NB4 (cell line): ENCODE results near the gene AMPH.

Source experiments
- DNase-seq: peaks from one replicate; pipeline ENCODE4 v3.0.0; 2010; ENCODE audit warnings: low read depth
- H3K4me3 ChIP-seq: one replicate; pipeline ENCODE4 v1.5.1; 2011; ENCODE audit warnings: mild to moderate bottlenecking, low read depth, low read length, moderate library complexity
- MYC ChIP-seq: IDR thresholded peaks from 2 replicates; pipeline ENCODE4 v1.6.1; 2011; ENCODE audit warnings: low read depth, low read length
- POLR2A ChIP-seq: IDR thresholded peaks from 2 replicates; pipeline ENCODE4 v1.6.1; 2011; ENCODE audit warnings: mild to moderate bottlenecking; ENCODE audit not compliant: insufficient read length; ENCODE audit errors: extremely low read depth
- TF ChIP-seq, protein P1 (sequence below): IDR thresholded peaks from 2 replicates; pipeline ENCODE4 v1.6.1; 2011; ENCODE audit warnings: low read depth, low read length
- TF ChIP-seq, protein P2 (sequence below): IDR thresholded peaks from one replicate; pipeline ENCODE4 v1.5.1; 2012; ENCODE audit warnings: low read depth, low read length

Gene AMPH

DNA sequence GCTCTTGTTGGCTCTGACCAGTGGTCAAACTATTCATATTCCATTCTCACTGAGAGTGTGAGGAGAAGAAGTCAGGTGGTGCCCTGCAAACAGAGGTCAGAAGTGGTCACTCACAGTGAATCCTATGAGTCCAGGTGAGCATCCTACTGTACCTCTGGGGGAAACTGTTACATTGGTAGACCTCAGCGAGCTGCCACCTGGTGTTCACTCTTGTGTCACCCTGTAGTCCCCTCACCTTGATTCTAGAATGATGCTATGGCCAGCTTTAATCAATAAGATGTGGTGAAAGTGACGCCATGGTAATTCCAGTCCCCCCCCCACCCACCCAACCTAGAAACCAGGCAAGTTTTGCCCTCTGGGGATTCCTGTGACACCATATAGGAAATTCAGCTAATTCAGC lies 1.2 kb upstream of the AMPH start:
- no peak overlapping the region for H3K4me3 ChIP-seq
- no peak for DNase-seq
- TF ChIP-seq MYC, result no peak
- TF ChIP-seq POLR2A, result no peak
- TF ChIP-seq, protein P1, sequence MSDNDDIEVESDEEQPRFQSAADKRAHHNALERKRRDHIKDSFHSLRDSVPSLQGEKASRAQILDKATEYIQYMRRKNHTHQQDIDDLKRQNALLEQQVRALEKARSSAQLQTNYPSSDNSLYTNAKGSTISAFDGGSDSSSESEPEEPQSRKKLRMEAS, result no peak
- TF ChIP-seq, protein P2, sequence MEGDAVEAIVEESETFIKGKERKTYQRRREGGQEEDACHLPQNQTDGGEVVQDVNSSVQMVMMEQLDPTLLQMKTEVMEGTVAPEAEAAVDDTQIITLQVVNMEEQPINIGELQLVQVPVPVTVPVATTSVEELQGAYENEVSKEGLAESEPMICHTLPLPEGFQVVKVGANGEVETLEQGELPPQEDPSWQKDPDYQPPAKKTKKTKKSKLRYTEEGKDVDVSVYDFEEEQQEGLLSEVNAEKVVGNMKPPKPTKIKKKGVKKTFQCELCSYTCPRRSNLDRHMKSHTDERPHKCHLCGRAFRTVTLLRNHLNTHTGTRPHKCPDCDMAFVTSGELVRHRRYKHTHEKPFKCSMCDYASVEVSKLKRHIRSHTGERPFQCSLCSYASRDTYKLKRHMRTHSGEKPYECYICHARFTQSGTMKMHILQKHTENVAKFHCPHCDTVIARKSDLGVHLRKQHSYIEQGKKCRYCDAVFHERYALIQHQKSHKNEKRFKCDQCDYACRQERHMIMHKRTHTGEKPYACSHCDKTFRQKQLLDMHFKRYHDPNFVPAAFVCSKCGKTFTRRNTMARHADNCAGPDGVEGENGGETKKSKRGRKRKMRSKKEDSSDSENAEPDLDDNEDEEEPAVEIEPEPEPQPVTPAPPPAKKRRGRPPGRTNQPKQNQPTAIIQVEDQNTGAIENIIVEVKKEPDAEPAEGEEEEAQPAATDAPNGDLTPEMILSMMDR, result no peak

DNA sequence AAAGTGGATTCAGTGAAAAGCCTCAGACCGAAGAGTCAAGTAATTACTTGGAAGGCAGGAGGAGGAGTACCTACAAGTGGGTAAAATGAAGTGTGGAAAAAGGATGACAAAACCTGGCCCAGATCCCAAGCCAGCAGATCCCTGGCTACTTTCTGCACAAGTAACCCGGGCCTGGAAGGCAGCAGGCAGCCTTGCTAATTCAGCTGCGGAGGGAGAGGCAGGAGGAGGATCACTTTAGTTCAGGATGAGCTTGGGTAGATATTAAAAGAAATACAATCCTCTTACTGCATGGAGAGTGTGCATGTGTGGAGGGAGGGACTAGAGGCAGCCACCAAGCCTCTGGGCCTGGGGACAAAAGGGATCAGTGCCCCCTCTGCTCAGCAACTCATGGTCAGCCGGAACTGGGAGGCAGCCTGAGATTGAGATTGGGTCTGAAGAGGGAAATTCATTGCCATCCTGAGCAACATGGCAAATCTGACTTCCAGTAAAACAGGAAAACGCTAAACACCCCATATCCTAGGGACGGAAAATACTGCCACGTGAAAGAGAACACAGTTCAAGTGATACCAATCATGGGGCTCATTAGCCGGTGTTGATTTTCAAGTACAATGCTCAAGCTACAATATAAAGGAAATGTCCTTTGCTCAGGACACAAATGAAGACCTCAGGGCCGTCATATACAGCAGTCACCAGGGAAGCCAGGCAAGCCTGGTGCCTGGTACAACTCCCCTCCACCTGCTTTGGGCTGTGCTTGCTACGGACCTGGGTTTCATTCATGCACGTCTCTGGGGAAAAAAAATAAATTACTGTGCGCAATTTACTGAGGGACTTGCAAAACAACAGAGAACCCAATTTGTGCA lies 1.3 kb downstream of the AMPH start:
- no peak overlapping the region for H3K4me3 ChIP-seq
- DNase-seq, result no peak
- TF ChIP-seq POLR2A, result no peak
- TF ChIP-seq, protein P2, result no peak
- TF ChIP-seq, protein P1, result no peak
- no peak for TF ChIP-seq MYC

DNA sequence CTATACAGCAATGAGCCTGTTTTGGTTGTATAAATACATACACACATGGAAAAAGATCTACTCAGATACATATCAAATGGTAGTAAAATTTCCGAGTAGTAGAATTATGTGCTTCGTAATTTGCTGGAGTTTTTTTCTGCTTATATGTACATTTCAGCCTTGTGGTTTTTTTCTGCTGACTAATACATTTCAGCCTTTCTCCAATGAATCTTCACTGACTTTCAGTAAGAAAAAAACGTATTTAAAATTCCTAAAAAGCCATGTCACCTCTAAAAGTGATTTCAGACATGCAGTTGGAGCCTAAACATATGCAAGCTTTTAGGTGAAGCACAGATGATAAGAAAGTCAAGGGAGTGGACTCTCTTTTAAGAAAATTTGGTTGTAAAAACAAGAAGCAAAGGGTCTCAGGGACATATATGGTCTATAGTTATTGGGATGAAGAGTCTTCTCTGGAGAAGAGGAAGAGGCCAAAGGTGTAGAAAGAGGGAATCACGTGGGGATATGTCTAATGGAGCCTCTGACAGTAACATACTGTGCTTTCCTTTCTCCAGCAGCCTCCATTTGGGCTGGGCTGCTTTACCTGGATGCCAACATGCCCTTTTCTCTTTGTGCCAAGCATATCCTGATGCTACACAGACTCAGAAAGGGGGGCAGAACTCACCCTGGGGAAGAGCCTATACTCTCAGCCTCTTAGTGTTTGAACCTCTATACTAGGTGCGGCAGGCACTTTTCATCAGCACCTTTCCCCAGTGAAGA lies 2.4 kb downstream of the AMPH start:
- TF ChIP-seq POLR2A, result no peak
- TF ChIP-seq, protein P1, result no peak
- no peak for DNase-seq
- H3K4me3 ChIP-seq, result no peak overlapping the region

DNA sequence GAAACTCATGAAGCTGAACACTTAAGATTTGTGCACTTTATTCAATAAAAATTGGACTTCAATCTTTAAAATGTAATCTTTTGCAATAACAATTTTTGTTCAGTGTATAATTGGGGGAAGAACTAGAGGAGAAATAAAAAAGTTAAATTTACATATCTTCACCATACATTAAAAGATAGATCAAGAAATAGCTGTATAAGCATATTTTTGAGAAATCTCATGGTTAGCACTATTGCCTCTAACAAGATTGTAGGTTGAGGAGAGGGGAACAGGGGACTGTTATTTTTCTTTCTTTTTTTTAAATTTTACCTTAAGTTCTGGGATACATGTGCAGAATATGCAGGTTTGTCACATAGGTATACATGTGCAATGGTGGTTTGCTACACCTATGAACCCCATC lies 5.3 kb downstream of the AMPH start:
- H3K4me3 ChIP-seq, result no peak overlapping the region
- TF ChIP-seq MYC (no peak), POLR2A (no peak)
- TF ChIP-seq, protein P1, result no peak
- TF ChIP-seq, protein P2, result no peak
- no peak for DNase-seq

DNA sequence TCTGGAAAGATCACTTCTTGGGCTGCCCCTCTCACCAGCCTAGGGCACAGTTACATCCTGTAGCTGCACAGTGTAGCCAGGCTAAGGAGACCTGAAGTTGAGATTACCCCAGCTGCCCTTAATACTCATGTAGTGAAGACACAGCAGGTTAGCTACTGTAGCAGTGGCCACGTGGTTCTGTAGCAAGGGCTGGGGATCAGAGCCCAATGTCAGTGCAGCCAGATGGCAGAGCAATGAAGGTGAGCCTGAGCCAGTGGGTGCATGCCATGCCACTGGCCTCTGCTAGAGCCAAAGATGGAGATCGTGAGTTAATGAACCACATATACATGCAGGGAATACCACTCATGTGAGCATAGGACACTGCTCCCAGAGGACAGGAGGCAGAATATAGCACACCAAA lies 15.5 kb downstream of the AMPH start:
- no peak overlapping the region for H3K4me3 ChIP-seq
- TF ChIP-seq, protein P1, result peak; percentile 60
- TF ChIP-seq MYC (no peak), POLR2A (no peak)
- TF ChIP-seq, protein P2, result no peak
- DNase-seq, result no peak

DNA sequence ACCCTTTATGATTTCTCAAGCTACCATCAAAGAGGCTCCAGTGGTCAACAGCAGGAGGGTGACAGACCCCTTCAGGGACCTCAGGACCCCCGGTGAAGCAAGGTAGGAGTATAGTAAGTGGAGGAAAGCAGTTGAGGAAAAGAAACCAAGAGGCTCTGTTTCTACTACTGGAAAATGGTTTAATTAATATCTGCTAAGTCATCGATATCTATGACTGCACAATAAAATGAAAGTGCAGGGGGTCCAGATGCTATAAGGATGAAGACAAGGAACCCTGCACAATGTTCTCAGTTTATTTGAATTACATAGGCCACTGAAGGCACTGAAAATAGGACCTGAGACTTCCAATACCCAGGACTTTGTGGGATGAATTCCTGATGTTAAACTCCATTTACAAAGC lies 23.7 kb downstream of the AMPH start:
- no peak for TF ChIP-seq POLR2A
- no peak for TF ChIP-seq MYC
- TF ChIP-seq, protein P2, result no peak
- TF ChIP-seq, protein P1, result no peak
- DNase-seq, result no peak

More for the DNA sequence above, 23.7 kb downstream of the AMPH start:
- no peak overlapping the region for H3K4me3 ChIP-seq
